GM23338 (cell line): Measurements from ENCODE around the gene SART1. TPM values are rescaled to one million over a fixed set of nuclear protein-coding genes. Genes with fewer than 3 reads are reported as not detected.

Source experiments
- ATAC-seq: fragments of 200-7000 bp; cut with Tn5 transposase; 3 replicates; pipeline ENCODE4 v1.9.1; 2020
- DNase-seq: peaks from one replicate; pipeline ENCODE4 v3.0.0-alpha.2; 2015; ENCODE audit warnings: low spot score
- H2AFZ ChIP-seq: fragments of 200-600 bp; sonication (generic); 2 replicates; pipeline ENCODE4 v1.8.0; 2016; ENCODE audit warnings: antibody characterized with exemption, mild to moderate bottlenecking, moderate library complexity
- H3F3A ChIP-seq: fragments of 200-600 bp; sonication (generic); replicated peaks from 2 replicates; pipeline ENCODE4 v1.8.0; 2017; ENCODE audit warnings: antibody characterized with exemption, mixed run types, low read depth
- H3K27ac ChIP-seq: fragments of 200-600 bp; sonication (generic); 2 replicates; pipeline ENCODE4 v1.6.1; 2016; ENCODE audit warnings: low read depth
- H3K27me3 ChIP-seq: fragments of 200-600 bp; sonication (generic); 2 replicates; pipeline ENCODE4 v1.8.0; 2016; ENCODE audit warnings: mild to moderate bottlenecking, mixed run types, moderate library complexity; ENCODE audit not compliant: insufficient read depth
- H3K36me3 ChIP-seq: fragments of 200-600 bp; sonication (generic); 2 replicates; pipeline ENCODE4 v1.8.0; 2016; ENCODE audit warnings: mild to moderate bottlenecking; ENCODE audit not compliant: insufficient read depth
- H3K4me1 ChIP-seq: fragments of 200-600 bp; sonication (generic); 2 replicates; pipeline ENCODE4 v1.8.0; 2016; ENCODE audit warnings: mild to moderate bottlenecking, moderate library complexity; ENCODE audit not compliant: insufficient read depth
- H3K4me2 ChIP-seq: fragments of 200-600 bp; sonication (generic); 2 replicates; pipeline ENCODE4 v1.7.1; 2017; ENCODE audit warnings: mixed run types
- H3K4me3 ChIP-seq: fragments of 200-600 bp; sonication (generic); 2 replicates; pipeline ENCODE4 v1.6.1; 2016; ENCODE audit warnings: mixed run types
- H3K79me2 ChIP-seq: fragments of 200-600 bp; sonication (generic); replicated peaks from 2 replicates; pipeline ENCODE4 v1.8.0; 2017; ENCODE audit warnings: mild to moderate bottlenecking; ENCODE audit not compliant: insufficient read depth
- H3K9me2 ChIP-seq: fragments of 200-600 bp; sonication (generic); 2 replicates; pipeline ENCODE4 v1.8.0; 2017; ENCODE audit not compliant: insufficient read depth
- H4K20me1 ChIP-seq: fragments of 200-600 bp; sonication (generic); replicated peaks from 2 replicates; pipeline ENCODE4 v1.8.0; 2017; ENCODE audit warnings: mild to moderate bottlenecking; ENCODE audit not compliant: insufficient read depth
- H3K27ac Mint-ChIP-seq: 2 replicates; pipeline ENCODE4 v1.8.0; 2020; ENCODE audit warnings: inconsistent platforms, mild to moderate bottlenecking, moderate library complexity, mixed read lengths
- H3K27me3 Mint-ChIP-seq: 3 replicates; pipeline ENCODE4 v1.8.0; 2022; ENCODE audit warnings: low read depth, mild to moderate bottlenecking, moderate library complexity, mixed read lengths, inconsistent platforms; ENCODE audit not compliant: insufficient read depth, poor library complexity
- H3K36me3 Mint-ChIP-seq: 3 replicates; pipeline ENCODE4 v1.8.0; 2021; ENCODE audit warnings: low read depth, mild to moderate bottlenecking, inconsistent platforms, moderate library complexity, mixed read lengths
- H3K4me1 Mint-ChIP-seq: 3 replicates; pipeline ENCODE4 v1.8.0; 2020; ENCODE audit warnings: mild to moderate bottlenecking, inconsistent platforms, mixed read lengths
- H3K4me3 Mint-ChIP-seq: 3 replicates; pipeline ENCODE4 v1.8.0; 2021; ENCODE audit warnings: moderate library complexity, mild to moderate bottlenecking, inconsistent platforms, mixed read lengths
- H3K9me3 Mint-ChIP-seq: 3 replicates; pipeline ENCODE4 v1.8.0; 2020; ENCODE audit warnings: moderate library complexity, mild to moderate bottlenecking, inconsistent platforms, mixed read lengths
- CREB1 ChIP-seq: fragments of 250-450 bp; sonication (Bioruptor Pico); IDR thresholded peaks from 2 replicates; pipeline ENCODE4 v1.5.0; 2020; ENCODE audit warnings: low read depth, mild to moderate bottlenecking, moderate library complexity
- EZH2 ChIP-seq: fragments of 200-600 bp; sonication (generic); IDR thresholded peaks from one replicate; pipeline ENCODE4 v1.8.0; 2017; ENCODE audit warnings: antibody characterized with exemption, mild to moderate bottlenecking, low read depth; ENCODE audit not compliant: unreplicated experiment
- EZH2phosphoT487 ChIP-seq: fragments of 200-600 bp; sonication (generic); IDR thresholded peaks from one replicate; pipeline ENCODE4 v1.8.1; 2018; ENCODE audit warnings: antibody characterized with exemption; ENCODE audit not compliant: unreplicated experiment
- JUNB ChIP-seq: IDR thresholded peaks from one replicate; pipeline ENCODE4 v1.6.1; 2016; ENCODE audit warnings: antibody characterized with exemption; ENCODE audit not compliant: unreplicated experiment
- NANOG ChIP-seq: IDR thresholded peaks from 2 replicates; pipeline ENCODE4 v1.6.1; 2016; ENCODE audit warnings: antibody characterized with exemption, borderline replicate concordance
- POLR2AphosphoS5 ChIP-seq: IDR thresholded peaks from 2 replicates; pipeline ENCODE4 v1.6.1; 2016; ENCODE audit warnings: antibody characterized with exemption, low read depth
- STAT1 ChIP-seq: IDR thresholded peaks from one replicate; pipeline ENCODE4 v1.6.1; 2016; ENCODE audit warnings: antibody characterized with exemption; ENCODE audit not compliant: unreplicated experiment
- ZNF114 ChIP-seq: fragments of 250-450 bp; sonication (Bioruptor Pico); IDR thresholded peaks from 2 replicates; pipeline ENCODE4 v1.5.0; 2020; ENCODE audit warnings: mild to moderate bottlenecking, moderate library complexity
- ZNF331 ChIP-seq: fragments of 250-450 bp; sonication (Bioruptor Pico); IDR thresholded peaks from 2 replicates; pipeline ENCODE4 v1.5.0; 2020; ENCODE audit warnings: low read depth, mild to moderate bottlenecking, moderate library complexity
- ZNF462 ChIP-seq: fragments of 250-450 bp; sonication (Bioruptor Pico); IDR thresholded peaks from 2 replicates; pipeline ENCODE4 v1.5.0; 2020; ENCODE audit warnings: mild to moderate bottlenecking, moderate library complexity
- polyA plus RNA-seq: library from polyadenylated mRNA; unstranded; fragments of >200 nt; fragmentation: Nextera tagmentation; extraction: Ambion mirVana; gene quantifications from 2 replicates; pipeline ENCODE4 v1.2.1, GENCODE V29; 2016
- total RNA-seq: library from RNA; depleted of rRNA; stranded (reverse); fragments of >200 nt; shearing (Covaris generic); gene quantifications from 2 replicates; pipeline ENCODE4 v1.2.3, GENCODE V29; 2014
- TF ChIP-seq, protein P1 (sequence below), 2 experiments: fragments of 200-600 bp in 1 of 2; sonication (generic) in 1 of 2; conservative IDR thresholded peaks; 2 replicates each; pipeline versions ENCODE4 v1.5.1 to v1.6.1; 2016 to 2017; ENCODE audit warnings: antibody characterized with exemption in 2 of 2, low read depth in 2 of 2, mild to moderate bottlenecking in 2 of 2, moderate library complexity in 1 of 2

Gene SART1
- total and polyA plus RNA-seq, 2 experiments from 2014 or later: 43.9 to 91.0 TPM

DNA sequence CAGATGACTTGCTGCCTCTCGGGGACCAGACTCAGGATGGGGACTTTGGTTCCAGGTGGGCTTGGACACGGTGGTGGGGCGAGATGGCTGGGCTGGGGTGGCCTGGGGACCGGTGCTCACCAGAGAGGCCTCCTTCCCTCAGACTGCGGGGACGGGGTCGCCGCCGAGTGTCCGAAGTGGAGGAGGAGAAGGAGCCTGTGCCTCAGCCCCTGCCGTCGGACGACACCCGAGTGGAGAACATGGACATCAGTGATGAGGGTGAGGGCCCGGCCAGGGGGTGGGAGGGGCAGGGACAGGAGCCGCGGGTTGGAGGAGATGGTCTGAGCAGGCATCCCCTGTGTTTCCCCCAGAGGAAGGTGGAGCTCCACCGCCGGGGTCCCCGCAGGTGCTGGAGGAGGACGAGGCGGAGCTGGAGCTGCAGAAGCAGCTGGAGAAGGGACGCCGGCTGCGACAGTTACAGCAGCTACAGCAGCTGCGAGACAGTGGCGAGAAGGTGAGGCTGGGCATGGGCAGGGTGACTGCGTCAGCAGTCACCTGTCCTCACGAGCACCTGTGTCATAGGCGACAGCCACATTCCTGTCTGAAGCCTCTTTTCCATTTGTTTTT is 5.9 kb downstream of the SART1 start (continued):
- TF ChIP-seq EZH2phosphoT487 (no peak), POLR2AphosphoS5 (no peak), ZNF114 (no peak), CREB1 (no peak), STAT1 (no peak), ZNF331 (CRISPR knock-in tag) (no peak), JUNB (no peak), NANOG (no peak), EZH2 (no peak)
- TF ChIP-seq, protein P1, sequence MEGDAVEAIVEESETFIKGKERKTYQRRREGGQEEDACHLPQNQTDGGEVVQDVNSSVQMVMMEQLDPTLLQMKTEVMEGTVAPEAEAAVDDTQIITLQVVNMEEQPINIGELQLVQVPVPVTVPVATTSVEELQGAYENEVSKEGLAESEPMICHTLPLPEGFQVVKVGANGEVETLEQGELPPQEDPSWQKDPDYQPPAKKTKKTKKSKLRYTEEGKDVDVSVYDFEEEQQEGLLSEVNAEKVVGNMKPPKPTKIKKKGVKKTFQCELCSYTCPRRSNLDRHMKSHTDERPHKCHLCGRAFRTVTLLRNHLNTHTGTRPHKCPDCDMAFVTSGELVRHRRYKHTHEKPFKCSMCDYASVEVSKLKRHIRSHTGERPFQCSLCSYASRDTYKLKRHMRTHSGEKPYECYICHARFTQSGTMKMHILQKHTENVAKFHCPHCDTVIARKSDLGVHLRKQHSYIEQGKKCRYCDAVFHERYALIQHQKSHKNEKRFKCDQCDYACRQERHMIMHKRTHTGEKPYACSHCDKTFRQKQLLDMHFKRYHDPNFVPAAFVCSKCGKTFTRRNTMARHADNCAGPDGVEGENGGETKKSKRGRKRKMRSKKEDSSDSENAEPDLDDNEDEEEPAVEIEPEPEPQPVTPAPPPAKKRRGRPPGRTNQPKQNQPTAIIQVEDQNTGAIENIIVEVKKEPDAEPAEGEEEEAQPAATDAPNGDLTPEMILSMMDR (conservative IDR thresholded peaks at IDR 0.05; ENCODE audit: low read depth in 2 of 2): no peak

GRCh38 chr11:65968600-65969482 is 7.3 kb downstream of the SART1 start:
- ATAC-seq: no peak
- H3K27ac Mint-ChIP-seq: no peak overlapping the region
- no peaks in the 10 kb centered on the region; the same call in 1 of the 2 replicates for H3K36me3 ChIP-seq
- no peak for TF ChIP-seq ZNF114
- TF ChIP-seq, protein P1 (conservative IDR thresholded peaks at IDR 0.05; ENCODE audit: low read depth in 2 of 2): no peak
- no peak for TF ChIP-seq JUNB
- TF ChIP-seq POLR2AphosphoS5: no peak
- no peak for TF ChIP-seq NANOG
- TF ChIP-seq CREB1: no peak
- TF ChIP-seq ZNF462 (CRISPR knock-in tag): no peak
- TF ChIP-seq EZH2phosphoT487: no peak
- TF ChIP-seq STAT1: no peak
- no peak for TF ChIP-seq EZH2

More at GRCh38 chr11:65968600-65969482, 7.3 kb downstream of the SART1 start:
- Histone ChIP-seq H3K9me2 (no peaks in the 10 kb centered on the region), H3K27me3 (no peaks in the 10 kb centered on the region), H3K4me2 (no peak overlapping the region), H3K79me2 (peaks cover 8% of the 10 kb centered on the region), H4K20me1 (no peaks in the 10 kb centered on the region; the same call in none of the 2 replicates), H3K27ac (no peak overlapping the region), H3K4me3 (no peak overlapping the region), H3K4me1 (no peaks in the 10 kb centered on the region), H3F3A (no peaks in the 10 kb centered on the region; the same call in 1 of the 2 replicates), H2AFZ (no peak overlapping the region)
- no peak for DNase-seq
- Mint-ChIP-seq H3K36me3 (peaks cover 81% of the 10 kb centered on the region), H3K4me3 (no peak overlapping the region), H3K9me3 (peaks cover 7% of the 10 kb centered on the region; the same call in 2 of the 3 replicates), H3K27me3 (peaks cover 10% of the 10 kb centered on the region), H3K4me1 (peaks cover 5% of the 10 kb centered on the region; the same call in 2 of the 3 replicates)
